DOHH2 (cell line): ENCODE data around the gene ACYP2.
"Not testable (repeated sequence)": the region's sequence is repeated elsewhere in the genome, so short reads cannot be mapped to it uniquely, and the experiment has no call there.

Experiments used
- H3F3A ChIP-seq: fragments of 200-600 bp; sonication (generic), shearing (Covaris generic); 2 replicates; pipeline ENCODE4 v1.6.0; 2016; ENCODE audit warnings: antibody characterized with exemption, mild to moderate bottlenecking; ENCODE audit not compliant: control insufficient read depth, insufficient read depth
- H3K27ac ChIP-seq: fragments of 200-600 bp; sonication (generic); 2 replicates; pipeline ENCODE4 v1.5.1; 2014; ENCODE audit warnings: low read depth, mild to moderate bottlenecking, low read length, moderate library complexity
- H3K27me3 ChIP-seq: fragments of 200-600 bp; sonication (generic); 2 replicates; pipeline ENCODE4 v1.6.1; 2014; ENCODE audit warnings: mild to moderate bottlenecking, low read length, mixed read lengths; ENCODE audit not compliant: control insufficient read depth
- H3K36me3 ChIP-seq: fragments of 200-600 bp; sonication (generic); 2 replicates; pipeline ENCODE4 v1.6.1; 2014; ENCODE audit warnings: mild to moderate bottlenecking, low read length, moderate library complexity, mixed read lengths; ENCODE audit not compliant: control insufficient read depth
- H3K4me1 ChIP-seq: fragments of 200-600 bp; sonication (generic); 2 replicates; pipeline ENCODE4 v1.6.1; 2014; ENCODE audit warnings: mild to moderate bottlenecking, low read length, mixed read lengths; ENCODE audit not compliant: control insufficient read depth
- H3K4me2 ChIP-seq: fragments of 200-600 bp; sonication (generic); 2 replicates; pipeline ENCODE4 v1.6.0; 2014; ENCODE audit warnings: mild to moderate bottlenecking, low read length, moderate library complexity
- H3K4me3 ChIP-seq: fragments of 200-600 bp; sonication (generic); 2 replicates; pipeline ENCODE4 v1.5.1; 2014; ENCODE audit warnings: mild to moderate bottlenecking, low read length, mixed read lengths
- H3K79me2 ChIP-seq: fragments of 200-600 bp; sonication (generic); 2 replicates; pipeline ENCODE4 v1.6.1; 2014; ENCODE audit warnings: mild to moderate bottlenecking, low read length, mixed read lengths; ENCODE audit not compliant: control insufficient read depth
- H3K9me2 ChIP-seq: fragments of 200-600 bp; sonication (generic); replicated peaks from 2 replicates; pipeline ENCODE4 v1.6.1; 2014; ENCODE audit warnings: mild to moderate bottlenecking, low read length, mixed read lengths; ENCODE audit not compliant: control insufficient read depth
- H3K9me3 ChIP-seq: fragments of 200-600 bp; sonication (generic); 2 replicates; pipeline ENCODE4 v1.6.1; 2014; ENCODE audit warnings: antibody characterized with exemption, low read length, mixed read lengths; ENCODE audit not compliant: control insufficient read depth, insufficient read depth
- H4K20me1 ChIP-seq: fragments of 200-600 bp; sonication (generic); 2 replicates; pipeline ENCODE4 v1.6.0; 2014; ENCODE audit warnings: low read depth, mild to moderate bottlenecking, antibody characterized with exemption, low read length, moderate library complexity; ENCODE audit not compliant: control insufficient read depth, insufficient read depth
- EZH2phosphoT487 ChIP-seq: fragments of 200-600 bp; sonication (generic); IDR thresholded peaks from 2 replicates; pipeline ENCODE4 v1.6.1; 2017; ENCODE audit warnings: borderline replicate concordance, mild to moderate bottlenecking, antibody characterized with exemption, low read length, moderate library complexity, mixed read lengths
- TF ChIP-seq, protein P1 (sequence below): fragments of 200-600 bp; sonication (generic); IDR thresholded peaks from one replicate; pipeline ENCODE4 v1.5.1; 2014; ENCODE audit warnings: antibody characterized with exemption, mild to moderate bottlenecking, low read depth, low read length; ENCODE audit not compliant: poor library complexity, severe bottlenecking

Gene ACYP2

DNA sequence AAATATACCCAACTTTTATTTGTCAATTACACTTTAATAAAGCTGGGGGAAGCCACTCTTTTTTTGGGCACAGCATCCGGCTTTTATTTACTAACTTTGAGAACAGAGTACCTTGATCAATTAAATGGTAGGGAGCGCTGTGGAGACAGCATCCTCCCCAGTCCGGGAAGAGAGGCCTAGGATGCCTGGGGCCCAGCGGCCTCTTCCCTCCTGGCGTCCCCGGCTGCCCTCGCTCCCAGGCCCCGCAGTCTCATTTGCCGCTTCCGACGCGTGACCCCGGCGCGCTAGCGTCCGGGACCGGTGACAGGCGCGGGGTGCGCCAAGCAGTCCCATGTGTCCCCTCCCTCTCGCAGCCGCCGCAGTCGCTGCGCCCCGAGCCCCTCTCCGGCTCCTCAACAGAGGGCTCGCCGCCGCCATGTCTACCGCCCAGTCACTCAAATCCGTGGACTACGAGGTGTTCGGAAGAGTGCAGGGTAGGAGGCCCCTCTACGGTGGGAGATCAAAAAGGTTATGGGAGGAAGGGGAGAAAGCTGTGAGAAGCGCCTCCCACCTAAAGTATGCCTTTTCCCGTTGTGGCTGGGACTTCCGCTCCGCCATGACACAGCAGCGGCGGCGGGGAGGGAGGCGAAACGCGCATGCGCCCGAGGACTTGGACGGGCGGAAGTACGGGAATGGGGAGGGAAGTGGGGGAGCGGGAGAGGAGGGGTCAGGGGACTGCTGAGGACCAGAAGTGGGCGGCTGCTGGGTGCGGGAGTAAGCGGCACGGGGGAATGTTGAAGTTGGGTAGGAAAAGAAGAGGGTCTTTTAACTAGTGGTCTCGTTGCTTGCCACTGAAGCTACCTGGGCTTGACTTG, at the start of gene ACYP2:
Gene ACYP2 (plus strand): TSS at position 332 of the 854 bp plus-strand sequence.
- no peaks in the 10 kb centered on the region for H4K20me1 ChIP-seq
- peaks cover 21% of the 10 kb centered on the region for H3K79me2 ChIP-seq
- peak within 1 kb of the TSS; percentile 95 for H3K4me3 ChIP-seq
- H3F3A ChIP-seq = peaks cover 13% of the 10 kb centered on the region
- H3K9me2 ChIP-seq = no peaks in the 10 kb centered on the region
- peak within 1 kb of the TSS; percentile 79 for H3K4me2 ChIP-seq
- H3K36me3 ChIP-seq = peaks cover 27% of the 10 kb centered on the region
- H3K9me3 ChIP-seq = peaks cover 17% of the 10 kb centered on the region
- no peaks in the 10 kb centered on the region for H3K27me3 ChIP-seq
- H3K4me1 ChIP-seq = peaks cover 27% of the 10 kb centered on the region
- peak within 1 kb of the TSS; percentile 95 for H3K27ac ChIP-seq
- TF ChIP-seq, protein P1, sequence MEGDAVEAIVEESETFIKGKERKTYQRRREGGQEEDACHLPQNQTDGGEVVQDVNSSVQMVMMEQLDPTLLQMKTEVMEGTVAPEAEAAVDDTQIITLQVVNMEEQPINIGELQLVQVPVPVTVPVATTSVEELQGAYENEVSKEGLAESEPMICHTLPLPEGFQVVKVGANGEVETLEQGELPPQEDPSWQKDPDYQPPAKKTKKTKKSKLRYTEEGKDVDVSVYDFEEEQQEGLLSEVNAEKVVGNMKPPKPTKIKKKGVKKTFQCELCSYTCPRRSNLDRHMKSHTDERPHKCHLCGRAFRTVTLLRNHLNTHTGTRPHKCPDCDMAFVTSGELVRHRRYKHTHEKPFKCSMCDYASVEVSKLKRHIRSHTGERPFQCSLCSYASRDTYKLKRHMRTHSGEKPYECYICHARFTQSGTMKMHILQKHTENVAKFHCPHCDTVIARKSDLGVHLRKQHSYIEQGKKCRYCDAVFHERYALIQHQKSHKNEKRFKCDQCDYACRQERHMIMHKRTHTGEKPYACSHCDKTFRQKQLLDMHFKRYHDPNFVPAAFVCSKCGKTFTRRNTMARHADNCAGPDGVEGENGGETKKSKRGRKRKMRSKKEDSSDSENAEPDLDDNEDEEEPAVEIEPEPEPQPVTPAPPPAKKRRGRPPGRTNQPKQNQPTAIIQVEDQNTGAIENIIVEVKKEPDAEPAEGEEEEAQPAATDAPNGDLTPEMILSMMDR = peak; percentile 44
- TF ChIP-seq EZH2phosphoT487 = no peak

DNA sequence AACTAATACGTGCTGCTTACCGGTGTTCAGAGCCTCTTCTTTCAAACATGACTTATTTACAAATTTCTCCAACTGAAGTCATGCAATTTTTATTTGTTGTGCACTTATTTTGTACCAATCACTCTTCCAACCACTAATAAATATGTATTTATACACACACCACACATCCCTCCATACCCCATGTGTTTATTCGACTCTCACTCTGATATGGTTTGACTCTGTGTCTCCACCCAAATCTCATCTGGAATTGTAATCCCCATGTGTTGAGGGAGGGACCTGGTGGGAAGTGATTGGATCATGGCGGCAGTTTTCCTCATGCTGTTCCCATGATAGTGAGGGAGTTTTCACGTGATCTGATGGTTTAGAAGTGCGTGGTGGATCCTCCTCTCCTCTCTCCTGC, 49.5 kb upstream of the ACYP2 start:
- H3K9me2 ChIP-seq = no peaks in the 10 kb centered on the region
- H3K79me2 ChIP-seq = no peaks in the 10 kb centered on the region
- peaks cover 7% of the 10 kb centered on the region for H3K4me1 ChIP-seq
- H3K36me3 ChIP-seq = no peaks in the 10 kb centered on the region
- no peak overlapping the region for H3K4me3 ChIP-seq
- H3F3A ChIP-seq = no peaks in the 10 kb centered on the region
- H3K27ac ChIP-seq = no peak overlapping the region
- H3K9me3 ChIP-seq = no peaks in the 10 kb centered on the region
- no peak for TF ChIP-seq EZH2phosphoT487
- TF ChIP-seq, protein P1 = no peak
- no peaks in the 10 kb centered on the region for H3K27me3 ChIP-seq
- no peak overlapping the region for H3K4me2 ChIP-seq
- H4K20me1 ChIP-seq = no peaks in the 10 kb centered on the region

DNA sequence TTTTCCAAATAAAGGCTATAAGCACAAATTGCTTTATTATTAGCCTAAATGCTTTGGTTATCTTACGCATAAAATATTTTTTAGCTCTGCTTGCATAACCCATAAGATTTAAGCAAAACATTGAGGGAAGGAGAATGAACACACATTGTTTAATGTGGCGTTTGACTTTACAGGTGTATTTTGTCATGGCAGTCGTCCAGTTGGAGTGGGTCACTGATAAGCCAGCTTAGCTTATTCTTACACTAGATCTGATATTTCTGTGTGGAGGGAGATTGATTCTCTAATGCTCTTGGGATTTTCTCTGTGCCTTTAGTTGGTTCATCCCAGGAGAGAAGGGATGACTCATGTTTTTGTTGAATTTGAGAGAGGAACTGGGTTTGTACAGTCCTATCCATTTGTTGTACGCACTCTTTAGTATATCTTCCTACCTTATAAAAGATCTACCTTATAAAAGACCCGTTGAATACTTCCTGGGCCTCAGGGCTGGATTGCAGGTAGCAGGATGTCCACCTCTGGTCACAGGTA, 47.5 kb upstream of the ACYP2 start:
- H3F3A ChIP-seq = no peaks in the 10 kb centered on the region
- no peaks in the 10 kb centered on the region for H3K27me3 ChIP-seq
- H3K4me2 ChIP-seq = no peak overlapping the region
- no peaks in the 10 kb centered on the region for H3K36me3 ChIP-seq
- no peaks in the 10 kb centered on the region for H3K9me3 ChIP-seq
- H3K79me2 ChIP-seq = no peaks in the 10 kb centered on the region
- no peak overlapping the region for H3K27ac ChIP-seq
- H3K4me3 ChIP-seq = no peak overlapping the region
- peaks cover 9% of the 10 kb centered on the region for H3K4me1 ChIP-seq
- no peaks in the 10 kb centered on the region for H4K20me1 ChIP-seq
- no peaks in the 10 kb centered on the region for H3K9me2 ChIP-seq
- TF ChIP-seq, protein P1 = no peak
- no peak for TF ChIP-seq EZH2phosphoT487

DNA sequence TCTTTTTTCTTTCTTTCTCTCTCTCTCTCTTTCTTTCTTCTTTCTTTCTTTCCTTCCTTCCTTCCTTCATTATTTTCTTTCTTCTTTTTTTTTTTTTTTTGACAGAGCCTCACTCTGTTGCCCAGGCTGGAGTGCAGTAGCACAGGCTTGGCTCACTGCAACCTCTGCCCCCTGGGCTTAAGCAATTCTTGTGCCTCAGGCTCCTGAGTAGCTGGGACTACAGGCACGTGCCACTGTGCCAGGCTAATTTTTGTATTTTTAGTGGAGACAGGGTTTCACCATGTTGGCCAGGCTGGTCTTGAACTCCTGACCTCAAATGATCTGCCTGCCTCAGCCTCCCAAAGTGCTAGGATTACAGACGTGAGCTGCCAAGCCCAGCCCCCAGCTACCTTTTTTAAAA, 42.9 kb upstream of the ACYP2 start:
- H3K4me2 ChIP-seq, H3K9me3 ChIP-seq, H3F3A ChIP-seq, H4K20me1 ChIP-seq, H3K79me2 ChIP-seq, H3K4me3 ChIP-seq, H3K9me2 ChIP-seq, H3K27ac ChIP-seq, H3K27me3 ChIP-seq, H3K36me3 ChIP-seq: not testable (repeated sequence)
- H3K4me1 ChIP-seq = peaks cover 19% of the 10 kb centered on the region
